ENCODE results near the gene ZBTB8B. TPM values are rescaled to one million over a fixed set of nuclear protein-coding genes. Genes with fewer than 3 reads are reported as not detected.

Gene ZBTB8B
- total RNA-seq, 1 experiment from 2014 or later: not detected

DNA sequence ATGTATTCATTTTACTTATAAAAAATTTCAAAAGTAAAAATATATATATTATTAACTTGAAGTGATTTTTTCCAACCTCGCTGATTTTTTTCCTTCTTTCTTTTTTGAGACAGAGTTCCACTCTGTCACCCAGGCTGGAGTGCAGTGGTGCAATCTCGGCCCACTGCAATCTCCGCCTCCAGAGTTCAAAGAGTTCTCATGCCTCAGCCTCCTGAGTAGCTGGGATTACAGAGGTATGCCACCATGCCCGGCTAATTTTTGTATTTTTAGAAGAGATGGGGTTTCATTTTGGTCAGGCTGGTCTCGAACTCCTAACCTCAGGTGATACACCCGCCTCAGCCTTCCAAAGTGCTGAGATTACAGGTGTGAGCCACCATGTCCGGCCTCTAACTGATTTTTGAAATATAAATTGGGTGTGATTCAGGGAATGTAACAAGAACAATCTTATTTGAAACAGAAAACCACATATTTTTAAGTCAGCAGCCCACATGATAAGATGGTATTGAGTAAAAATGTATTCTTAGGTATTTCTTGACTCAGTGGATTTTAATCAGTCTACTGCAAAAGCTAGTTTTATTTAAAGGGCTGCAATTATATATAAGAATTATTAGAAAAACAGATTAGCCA is 30.0 kb downstream of the ZBTB8B start:
- in situ Hi-C loops (cut with HindIII; ENCODE audit: low pct_unique_long_range_greater_than_20kb, low sequenced_read_pairs): no loop called here
- no peak for DNase-seq (ENCODE audit: low read depth)

DNA sequence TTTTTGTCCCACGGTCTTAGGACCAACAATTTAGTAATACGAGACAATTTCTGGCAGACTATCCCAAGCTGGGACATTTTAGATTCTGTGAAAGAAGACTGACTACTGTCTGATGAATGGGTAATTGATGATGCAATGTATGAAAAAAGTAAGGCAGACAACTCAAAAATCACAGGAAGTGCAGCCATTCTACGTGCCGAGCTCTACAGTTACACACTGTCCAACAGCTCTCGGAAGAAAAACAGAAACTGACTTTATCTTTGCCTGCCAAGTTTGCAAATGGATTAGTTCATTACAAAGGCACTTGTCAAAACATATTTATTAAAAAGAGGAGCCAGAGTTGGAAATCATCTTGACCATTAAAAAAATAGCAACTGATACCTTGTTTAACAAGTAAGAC is 31.3 kb downstream of the ZBTB8B start:
- no peak for DNase-seq (ENCODE audit: low read depth)
- in situ Hi-C loops (cut with HindIII; ENCODE audit: low pct_unique_long_range_greater_than_20kb, low sequenced_read_pairs): no loop called here

DNA sequence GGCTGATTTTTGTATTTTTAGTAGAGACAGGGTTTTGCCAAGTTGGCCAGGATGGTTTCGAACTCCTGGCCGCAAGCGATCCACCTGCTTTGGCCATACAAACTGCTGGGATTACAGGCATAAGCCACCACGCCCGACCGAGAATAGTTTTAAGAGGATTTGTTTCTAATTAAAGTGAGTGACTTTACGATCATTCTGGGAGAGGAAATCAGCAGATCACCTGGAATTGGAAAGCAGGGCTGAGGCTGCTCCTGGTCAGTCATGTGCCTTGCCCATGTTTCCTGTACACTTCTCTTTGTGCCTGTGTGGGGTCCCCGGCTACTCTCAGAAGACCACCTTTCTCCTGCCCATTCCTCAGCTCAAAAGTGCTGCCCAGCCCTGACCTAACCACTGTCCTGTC is 33.9 kb downstream of the ZBTB8B start:
- in situ Hi-C loops (cut with HindIII; ENCODE audit: low pct_unique_long_range_greater_than_20kb, low sequenced_read_pairs): no loop called here
- DNase-seq (ENCODE audit: low read depth): no peak

DNA sequence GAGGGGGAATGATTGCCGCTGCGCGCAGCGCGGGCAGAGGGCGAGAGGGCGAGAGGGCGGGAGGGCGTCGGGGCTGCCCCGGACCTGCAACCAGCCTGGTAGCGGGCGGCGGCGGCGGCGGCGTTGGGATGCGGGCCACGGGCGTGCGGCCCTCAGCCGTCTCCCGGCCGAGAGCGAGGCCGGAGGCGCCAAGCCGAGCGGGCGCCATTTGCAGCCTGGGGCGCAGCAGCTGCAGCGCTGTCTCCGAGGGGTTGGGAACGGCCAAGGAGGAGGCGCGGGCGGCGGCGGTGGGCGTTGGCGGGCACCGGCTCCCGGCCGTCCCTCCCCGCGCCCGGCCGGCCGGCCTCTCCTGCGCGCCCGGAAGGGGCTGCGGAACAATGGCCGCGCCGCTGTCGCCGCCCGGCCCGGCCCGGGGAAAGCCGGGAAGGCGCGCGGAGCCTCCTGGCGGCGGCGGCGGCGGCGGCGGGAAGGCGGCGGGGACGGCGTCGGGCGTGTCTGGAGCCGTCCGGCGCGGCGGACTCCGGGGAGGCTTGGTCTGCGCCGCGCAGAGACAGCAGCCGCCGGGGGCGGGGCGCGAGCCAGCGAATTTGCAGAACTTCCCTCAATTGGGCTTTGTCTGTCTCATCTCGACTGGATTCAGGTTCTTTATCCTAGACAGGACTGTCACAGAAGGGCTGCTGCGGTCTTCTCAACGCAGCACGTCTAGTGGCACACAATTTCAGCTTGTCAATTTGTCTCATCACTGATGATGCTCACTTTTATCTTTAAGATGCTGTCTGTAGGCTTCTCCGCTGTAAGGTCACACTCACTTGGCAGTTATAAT is 35.7 kb downstream of the ZBTB8B start:
- peak; percentile 56 for DNase-seq (ENCODE audit: low read depth)
- in situ Hi-C loops (cut with HindIII; ENCODE audit: low pct_unique_long_range_greater_than_20kb, low sequenced_read_pairs): no loop called here

DNA sequence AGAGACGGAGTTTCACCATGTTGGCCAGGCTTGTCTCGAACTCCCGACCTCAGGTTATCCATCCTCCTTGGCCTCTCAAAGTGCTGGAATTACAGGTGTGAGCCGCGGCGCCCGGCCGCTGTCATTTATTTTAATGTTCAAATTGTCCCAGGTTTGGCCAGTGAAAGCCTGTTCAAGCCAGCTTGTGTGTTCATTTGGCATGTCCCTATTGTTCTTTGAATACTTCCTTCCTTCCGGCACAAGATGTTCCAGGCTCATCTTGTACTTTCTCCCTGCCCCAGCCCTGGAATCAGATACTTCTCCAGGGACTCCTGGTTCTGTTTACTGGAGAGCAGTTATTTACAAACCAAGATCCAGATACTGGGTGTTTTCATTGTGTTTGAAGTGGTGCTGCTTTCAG is 37.0 kb downstream of the ZBTB8B start:
- no peak for DNase-seq (ENCODE audit: low read depth)
- in situ Hi-C loops (cut with HindIII; ENCODE audit: low pct_unique_long_range_greater_than_20kb, low sequenced_read_pairs): no loop called here

DNA sequence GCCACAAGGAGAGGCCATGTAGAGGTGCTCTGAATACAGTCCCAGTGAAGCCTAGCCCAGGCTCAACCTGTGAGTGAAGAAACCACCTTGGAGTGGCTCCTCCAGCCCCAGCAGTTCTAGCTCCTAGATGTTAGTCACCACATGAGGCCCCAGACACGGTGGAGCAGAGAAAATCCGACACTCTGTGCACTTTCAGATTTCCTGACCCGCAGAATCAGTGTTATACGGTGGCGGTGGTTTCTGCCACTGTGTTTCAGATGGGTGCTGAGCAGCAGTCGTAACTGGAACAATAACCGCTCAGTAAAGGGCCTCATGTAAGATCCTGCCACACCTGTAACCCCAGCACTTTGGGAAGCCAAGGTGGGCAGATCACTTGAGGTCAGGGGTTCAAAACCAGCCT is 38.3 kb downstream of the ZBTB8B start:
- in situ Hi-C loops (cut with HindIII; ENCODE audit: low pct_unique_long_range_greater_than_20kb, low sequenced_read_pairs): no loop called here
- DNase-seq (ENCODE audit: low read depth): no peak

DNA sequence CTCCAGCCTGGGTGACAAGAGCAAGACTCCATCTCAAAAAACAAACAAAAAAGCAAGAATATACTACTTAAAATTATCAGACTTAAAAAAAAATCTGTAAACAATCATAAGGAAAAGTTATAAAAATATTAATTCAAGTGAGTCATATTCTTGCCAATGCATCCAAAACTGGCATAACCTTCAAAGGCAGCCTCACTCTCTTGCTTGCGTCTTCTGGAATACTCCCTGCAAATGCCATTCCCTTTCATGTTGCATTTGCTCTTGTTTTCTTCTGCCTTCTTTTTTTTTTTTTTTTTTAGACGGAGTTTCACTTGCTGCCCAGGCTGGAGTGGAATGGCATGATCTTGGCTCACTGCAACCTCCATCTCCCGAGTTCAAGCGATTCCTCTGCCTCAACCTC is 42.1 kb downstream of the ZBTB8B start:
- no peak for DNase-seq (ENCODE audit: low read depth)
- in situ Hi-C loops (cut with HindIII; ENCODE audit: low pct_unique_long_range_greater_than_20kb, low sequenced_read_pairs): no loop called here

DNA sequence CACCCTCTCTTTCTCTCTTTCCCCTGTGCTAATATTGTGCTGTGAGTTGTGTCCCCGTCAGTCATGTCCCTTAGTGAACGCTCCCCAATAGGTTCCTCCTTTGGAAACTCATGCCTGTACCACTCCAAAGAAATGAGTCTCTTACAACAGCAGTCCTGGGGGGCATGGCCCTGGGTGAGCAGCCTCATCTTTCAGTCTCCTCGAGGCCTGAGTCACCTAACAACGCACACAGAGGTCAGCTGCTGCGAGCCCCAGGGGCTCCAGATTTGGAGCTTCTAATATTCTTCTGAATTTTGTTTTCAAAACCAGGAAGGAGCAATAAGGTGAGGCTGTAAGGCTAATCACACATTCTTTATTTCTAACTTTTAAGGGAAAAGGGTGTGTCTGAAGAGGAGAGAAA is 43.9 kb downstream of the ZBTB8B start:
- in situ Hi-C loops (cut with HindIII; ENCODE audit: low pct_unique_long_range_greater_than_20kb, low sequenced_read_pairs): no loop called here
- no peak for DNase-seq (ENCODE audit: low read depth)

DNA sequence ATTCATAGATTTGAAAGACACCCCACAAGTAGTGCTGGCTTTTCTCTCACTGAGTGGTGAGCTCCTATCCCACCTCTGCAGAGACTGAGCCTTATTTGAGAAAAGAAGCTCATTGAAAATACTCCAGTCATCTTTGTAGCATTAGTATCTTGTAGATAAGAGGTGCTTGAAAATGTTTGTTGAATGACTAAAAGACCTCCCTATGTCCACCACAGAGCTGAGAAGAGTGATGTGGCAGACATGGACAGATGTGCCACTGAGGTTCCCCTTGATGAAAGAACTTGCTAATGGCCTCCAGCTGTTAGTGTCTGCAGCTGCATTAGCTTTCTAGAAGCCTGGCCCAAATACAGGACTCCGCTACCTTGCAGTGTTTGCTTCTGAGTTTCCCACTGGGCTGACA is 45.1 kb downstream of the ZBTB8B start:
- in situ Hi-C loops (cut with HindIII; ENCODE audit: low pct_unique_long_range_greater_than_20kb, low sequenced_read_pairs): no loop called here
- no peak for DNase-seq (ENCODE audit: low read depth)

Other genes starting within 250 kb of the ZBTB8B start
- gene TMEM234, start 242.7 kb upstream of the ZBTB8B start, total RNA-seq (2014; rRNA removed; shearing (Covaris generic); ENCODE audit: low replicate concordance): 15.1 and 17.1 TPM in 2 replicates
- gene EIF3I, start 242.7 kb upstream of the ZBTB8B start, total RNA-seq (2014; rRNA removed; shearing (Covaris generic); ENCODE audit: low replicate concordance): 441 and 448 TPM in 2 replicates
- gene FAM167B, start 217.8 kb upstream of the ZBTB8B start, total RNA-seq (2014; rRNA removed; shearing (Covaris generic); ENCODE audit: low replicate concordance): not detected in 2 replicates
- gene LCK, start 213.8 kb upstream of the ZBTB8B start, total RNA-seq (2014; rRNA removed; shearing (Covaris generic); ENCODE audit: low replicate concordance): not detected in 2 replicates
- gene HDAC1, start 173.0 kb upstream of the ZBTB8B start, total RNA-seq (2014; rRNA removed; shearing (Covaris generic); ENCODE audit: low replicate concordance): 104 and 107 TPM in 2 replicates
- 7.1 and 12.0 TPM in 2 replicates for gene MARCKSL1, start 128.8 kb upstream of the ZBTB8B start, total RNA-seq (2014; rRNA removed; shearing (Covaris generic); ENCODE audit: low replicate concordance)
- not detected in 2 replicates for gene FAM229A, start 102.6 kb upstream of the ZBTB8B start, total RNA-seq (2014; rRNA removed; shearing (Covaris generic); ENCODE audit: low replicate concordance)
- not detected in 2 replicates for gene TSSK3, start 102.5 kb upstream of the ZBTB8B start, total RNA-seq (2014; rRNA removed; shearing (Covaris generic); ENCODE audit: low replicate concordance)
- 44.7 and 51.9 TPM in 2 replicates for gene BSDC1, start 70.6 kb upstream of the ZBTB8B start, total RNA-seq (2014; rRNA removed; shearing (Covaris generic); ENCODE audit: low replicate concordance)
- 3.4 and 6.4 TPM in 2 replicates for gene ZBTB8A, start 74.4 kb downstream of the ZBTB8B start, total RNA-seq (2014; rRNA removed; shearing (Covaris generic); ENCODE audit: low replicate concordance)
- gene ZBTB8OS, start 185.5 kb downstream of the ZBTB8B start, total RNA-seq (2014; rRNA removed; shearing (Covaris generic); ENCODE audit: low replicate concordance): 30.1 and 144 TPM in 2 replicates
- gene RBBP4, start 186.1 kb downstream of the ZBTB8B start, total RNA-seq (2014; rRNA removed; shearing (Covaris generic); ENCODE audit: low replicate concordance): 136 and 158 TPM in 2 replicates
- gene SYNC, start 237.7 kb downstream of the ZBTB8B start, total RNA-seq (2014; rRNA removed; shearing (Covaris generic); ENCODE audit: low replicate concordance): 0.75 and 0.84 TPM in 2 replicates

All from Caki2 (cell line).